Measurements from ENCODE around the gene OLFM3. TPM values are rescaled to one million over a fixed set of nuclear protein-coding genes. Genes with fewer than 3 reads are reported as not detected.

The OLFM3 gene
- total RNA-seq, 1 donor from 2014 or later: not detected

DNA sequence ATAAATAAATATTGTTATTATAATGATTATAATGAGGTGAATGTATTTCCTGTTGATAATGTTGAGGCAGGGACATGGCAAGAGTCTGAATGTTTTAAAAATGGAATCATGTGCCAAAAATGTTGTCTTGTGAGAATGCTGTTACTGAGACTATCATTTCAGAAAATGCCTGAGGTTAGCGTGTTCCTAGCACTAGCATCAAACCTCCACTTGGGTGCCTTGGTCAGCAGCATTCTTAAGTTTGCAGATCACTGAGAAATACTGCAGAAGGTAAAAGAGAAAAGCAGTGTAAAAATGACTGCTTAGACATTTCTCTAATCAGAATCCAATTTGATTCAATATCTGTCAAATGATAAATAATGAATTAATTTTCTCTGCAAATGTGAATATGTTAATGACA is 50.8 kb downstream of the OLFM3 start:
- no peak for DNase-seq (ENCODE audit: low read depth)

DNA sequence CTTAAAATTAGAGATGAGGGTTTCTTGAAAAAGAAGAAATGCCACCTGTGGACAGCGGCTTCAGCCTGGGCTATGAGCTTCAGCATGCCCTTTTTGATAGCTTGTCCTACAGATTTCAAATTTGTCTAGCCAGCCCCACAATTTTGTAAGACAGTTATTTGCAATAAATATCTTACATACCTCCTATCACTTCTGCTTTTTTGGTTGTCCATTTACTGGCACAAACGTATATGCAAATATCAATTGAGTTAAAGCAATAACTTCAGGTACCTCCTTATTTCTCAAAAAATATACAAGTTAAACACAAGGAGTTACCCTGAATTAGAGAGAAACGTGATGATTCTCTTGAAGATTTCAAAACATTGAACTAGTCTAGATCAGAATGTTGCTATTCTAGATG is 53.5 kb downstream of the OLFM3 start:
- no peak for DNase-seq (ENCODE audit: low read depth)

DNA sequence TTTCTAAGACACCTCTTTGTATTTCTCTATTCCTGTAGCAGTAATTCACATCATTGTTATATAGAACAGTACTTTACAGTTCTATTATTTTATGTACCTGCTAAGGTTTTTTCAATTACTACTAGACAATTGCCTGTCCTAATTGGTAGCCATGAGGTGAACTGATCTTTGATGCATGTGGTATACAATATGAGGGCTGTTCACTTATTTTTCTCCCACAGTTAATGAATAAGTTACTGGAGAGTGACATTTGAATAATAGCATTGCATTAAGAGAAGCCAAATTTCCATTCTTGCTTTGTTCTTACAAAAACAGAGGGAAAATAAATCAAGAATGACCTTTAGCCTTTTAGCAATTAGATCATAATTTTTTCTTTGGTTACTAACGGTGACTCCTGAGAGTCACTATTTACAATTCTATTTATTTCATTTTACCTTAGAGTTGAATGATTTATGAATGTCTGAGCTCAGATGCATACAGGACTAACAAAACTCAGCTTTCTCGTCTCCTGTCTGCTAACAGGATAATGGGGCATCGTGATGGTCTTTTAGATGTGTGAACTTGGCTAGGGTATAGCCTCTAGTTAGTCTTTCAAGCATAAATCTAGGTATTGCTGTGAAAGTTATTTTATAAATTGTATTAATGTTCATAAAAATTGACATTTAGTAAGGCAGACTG is 54.1 kb downstream of the OLFM3 start:
- DNase-seq (ENCODE audit: low read depth): no peak

DNA sequence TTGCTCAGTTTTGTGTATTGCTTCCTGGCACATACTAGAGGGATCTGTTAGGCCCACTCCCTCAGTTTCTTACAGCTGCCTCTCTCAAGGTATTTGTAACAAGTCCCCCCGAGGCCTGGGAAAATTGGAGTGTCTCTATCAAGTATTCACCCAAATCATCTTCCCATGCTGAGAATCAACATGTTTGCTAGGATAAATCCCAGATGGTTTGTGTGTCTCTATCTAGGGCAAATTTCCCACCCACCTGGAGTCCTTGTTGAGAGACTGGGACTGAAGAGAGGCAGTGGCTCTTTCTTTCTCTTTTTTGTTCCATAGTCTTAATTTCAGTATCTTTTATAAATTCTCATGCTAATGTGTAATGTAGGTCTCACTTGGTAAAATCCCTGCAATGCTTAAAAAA is 58.0 kb downstream of the OLFM3 start:
- no peak for DNase-seq (ENCODE audit: low read depth)

DNA sequence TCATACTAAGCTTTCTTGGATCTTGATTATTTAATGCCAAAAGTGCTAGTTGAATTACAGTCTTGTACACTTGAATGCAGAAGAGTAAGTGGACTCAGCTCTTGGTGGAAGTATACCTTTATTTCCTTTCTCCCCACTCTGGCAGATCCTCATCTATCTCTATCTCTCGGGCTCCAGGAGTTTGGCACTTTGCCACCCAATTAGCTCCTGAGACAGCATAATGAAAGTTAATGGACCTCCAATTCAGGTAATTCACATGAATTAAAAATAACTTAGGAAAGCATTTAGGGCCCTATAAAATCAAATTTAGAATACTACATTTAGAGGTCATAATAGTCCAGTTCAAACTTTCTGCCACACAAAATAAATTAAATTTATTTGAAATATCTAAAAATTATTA is 67.4 kb downstream of the OLFM3 start:
- DNase-seq (ENCODE audit: low read depth): no peak

DNA sequence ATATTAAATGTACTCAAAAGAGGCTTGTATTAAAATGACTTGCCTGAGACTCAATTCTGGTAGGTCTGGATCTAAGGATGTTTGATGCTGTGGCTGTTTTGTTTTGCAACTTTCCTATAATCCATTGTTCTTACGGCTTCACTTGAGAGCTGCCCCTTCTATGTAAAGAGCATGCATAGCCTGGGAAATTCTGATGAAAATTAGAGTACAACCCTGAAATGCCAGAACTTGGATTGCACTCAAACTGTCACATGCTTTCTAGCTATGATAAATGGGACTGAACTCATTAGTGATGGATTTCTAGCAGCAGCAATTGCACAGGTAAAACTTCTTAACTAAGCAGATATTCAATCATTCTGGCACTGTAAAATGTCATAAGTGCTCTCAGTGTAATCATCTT is 67.9 kb downstream of the OLFM3 start:
- no peak for DNase-seq (ENCODE audit: low read depth)

DNA sequence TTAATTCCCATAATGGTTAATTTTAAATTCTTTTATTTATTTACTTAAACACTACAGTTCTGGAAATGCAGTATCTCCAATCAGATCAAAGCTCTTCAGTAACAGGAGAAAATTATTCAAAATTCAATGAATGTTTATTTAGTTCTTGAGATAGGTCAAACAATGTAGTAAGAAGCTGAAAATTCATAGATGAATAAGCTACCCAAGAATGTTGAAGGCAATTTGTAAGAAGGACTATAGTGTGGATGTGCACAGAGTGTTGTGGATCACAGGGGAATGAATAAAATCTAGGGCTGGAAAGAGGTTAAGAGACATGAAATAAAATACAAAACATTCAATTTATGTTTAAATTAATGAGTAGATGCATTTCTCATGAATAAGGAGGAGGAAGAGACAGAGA is 72.0 kb downstream of the OLFM3 start:
- DNase-seq (ENCODE audit: low read depth): no peak

DNA sequence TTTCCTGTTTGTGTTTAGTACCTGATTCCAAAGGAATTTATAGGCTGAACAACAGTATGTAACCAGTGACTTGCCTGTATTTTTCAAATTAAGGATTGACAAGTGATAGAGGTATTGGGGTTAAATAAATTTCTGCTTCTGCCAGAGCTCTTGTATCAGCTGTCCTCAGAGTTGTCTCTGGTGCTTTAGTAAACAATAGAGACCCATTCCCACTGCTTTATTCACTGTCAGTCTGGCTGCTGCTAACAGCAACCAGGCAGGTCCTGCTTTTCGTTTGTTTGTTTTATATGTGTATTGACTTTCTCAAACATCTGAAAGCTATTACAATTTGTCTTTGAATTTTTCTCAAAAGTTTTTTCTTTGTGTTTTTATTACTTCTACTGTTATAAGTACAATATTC is 76.1 kb downstream of the OLFM3 start:
- no peak for DNase-seq (ENCODE audit: low read depth)

DNA sequence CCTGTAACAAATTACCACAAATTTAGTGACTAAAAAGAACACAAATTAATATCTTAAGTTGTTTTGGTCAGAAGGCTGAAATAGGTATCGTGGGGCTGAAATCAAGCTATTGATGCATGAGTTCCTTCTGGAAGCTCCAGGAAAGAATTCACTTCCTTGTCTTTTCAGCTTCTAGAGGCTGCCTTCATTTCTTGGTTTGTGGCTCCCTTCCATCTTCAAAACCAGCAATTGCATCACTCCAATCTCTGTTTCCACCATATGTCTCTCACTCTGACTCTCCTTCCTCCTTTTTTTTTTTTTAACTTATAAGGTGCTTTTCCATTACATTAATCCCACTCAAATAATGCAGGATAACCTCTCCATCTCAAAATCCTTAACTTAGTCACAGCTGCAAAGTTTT is 78.4 kb downstream of the OLFM3 start:
- no peak for DNase-seq (ENCODE audit: low read depth)

DNA sequence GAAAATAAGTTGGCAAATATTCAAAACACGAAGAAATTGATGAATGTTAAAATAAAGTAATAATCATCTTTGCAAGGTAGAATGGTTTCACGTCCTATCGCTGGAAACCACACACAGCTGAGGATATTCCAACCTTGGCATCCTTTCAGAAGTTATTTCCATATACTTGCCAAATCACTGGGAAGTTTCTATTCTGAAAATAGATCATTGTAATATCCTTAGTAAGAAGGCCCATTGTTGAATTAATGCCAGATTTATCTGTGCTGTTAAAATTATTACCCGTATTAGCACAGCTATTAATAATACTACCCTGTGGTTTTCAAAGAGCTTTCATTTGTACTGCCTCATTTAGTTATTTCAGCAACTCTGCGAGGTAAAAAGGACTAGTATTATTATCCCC is 81.1 kb downstream of the OLFM3 start:
- DNase-seq (ENCODE audit: low read depth): peak; percentile 36

DNA sequence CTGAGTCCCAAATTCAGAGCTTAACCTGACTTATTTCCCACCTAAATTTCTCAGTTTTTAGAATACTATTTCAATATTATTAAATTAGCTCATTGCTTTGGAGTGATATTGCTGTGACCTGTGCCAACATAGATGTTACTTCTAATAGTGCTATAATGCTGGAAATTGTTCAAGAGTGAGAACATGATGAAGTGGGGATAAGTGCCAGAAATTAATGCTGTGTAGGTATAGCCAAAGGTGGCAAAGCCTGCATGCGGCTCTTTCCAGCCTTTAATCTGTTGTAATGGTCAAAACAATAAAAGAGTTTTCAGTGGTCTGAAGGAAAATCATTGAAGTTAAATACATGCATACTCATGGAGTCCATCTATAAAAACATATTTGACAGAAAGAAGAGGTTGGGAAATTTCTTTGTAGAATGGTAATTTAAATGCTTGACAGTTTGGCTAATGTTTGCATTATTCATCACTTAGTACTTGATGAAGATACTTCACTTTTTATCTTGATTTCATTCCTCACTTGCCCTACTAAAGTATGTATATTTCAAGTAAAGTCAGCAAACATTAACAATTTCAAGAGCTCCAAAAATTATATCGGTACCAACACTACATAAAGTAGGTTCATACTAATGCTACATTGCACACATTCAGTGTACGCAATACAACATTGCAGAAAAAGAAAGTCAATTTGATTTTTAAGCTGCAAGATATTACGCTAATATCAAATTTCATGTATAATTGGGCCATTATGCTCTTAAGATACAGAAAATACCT is 82.1 kb downstream of the OLFM3 start:
- no peak for DNase-seq (ENCODE audit: low read depth)

DNA sequence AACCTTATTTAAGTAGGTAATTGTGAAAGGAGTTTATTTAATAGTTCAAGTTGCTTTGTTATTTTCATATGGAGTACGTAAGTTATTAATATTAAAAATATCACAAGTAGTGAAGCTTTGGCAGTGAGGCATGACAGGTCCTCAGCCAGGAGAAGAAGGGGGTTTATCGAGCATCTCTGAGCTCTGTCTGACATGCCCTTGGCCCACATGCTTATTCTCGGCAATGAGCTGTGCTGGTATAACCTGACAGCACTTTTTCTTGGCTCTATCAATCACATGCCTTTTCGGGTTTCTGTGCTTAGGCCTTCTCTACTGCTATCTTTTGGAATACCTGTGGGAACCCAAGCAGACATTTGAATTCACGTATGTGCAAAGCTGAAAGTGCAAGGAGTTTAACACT is 84.8 kb downstream of the OLFM3 start:
- no peak for DNase-seq (ENCODE audit: low read depth)

DNA sequence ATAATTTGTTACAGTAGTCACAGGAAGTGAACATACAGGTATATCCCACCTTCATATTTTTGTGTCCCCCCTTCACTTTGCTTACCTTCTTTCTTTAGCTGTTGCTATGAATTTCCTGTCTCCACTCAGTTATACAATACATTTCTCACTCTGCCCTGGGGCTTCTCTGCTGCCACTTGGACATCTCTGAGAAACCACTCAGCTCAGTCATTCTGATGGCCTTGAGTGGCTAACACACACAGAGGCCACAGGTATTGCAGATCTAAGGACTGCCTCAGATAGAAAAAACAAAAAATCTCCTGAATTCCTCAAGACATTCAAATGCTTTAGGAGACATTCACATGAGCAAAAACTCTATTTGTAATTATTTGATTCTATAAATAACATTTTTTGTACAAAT is 87.7 kb downstream of the OLFM3 start:
- no peak for DNase-seq (ENCODE audit: low read depth)

DNA sequence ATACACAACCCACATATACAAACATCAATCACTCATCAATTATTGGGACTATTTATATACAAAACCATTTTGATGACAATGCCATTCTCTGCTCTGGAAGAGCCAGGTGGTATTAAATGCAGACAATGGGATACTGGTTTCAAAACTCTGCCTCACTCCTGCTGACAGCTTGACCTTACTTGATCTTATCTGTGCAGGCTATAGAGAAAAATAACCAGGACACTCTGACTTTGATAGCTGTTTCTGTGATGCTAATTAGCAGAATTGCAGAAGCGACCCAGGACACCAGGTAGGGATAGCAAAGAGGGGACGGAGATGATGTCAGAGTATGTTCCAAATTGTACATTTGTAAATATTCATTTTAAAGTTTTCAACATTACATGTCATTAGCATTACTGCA is 89.5 kb downstream of the OLFM3 start:
- no peak for DNase-seq (ENCODE audit: low read depth)

DNA sequence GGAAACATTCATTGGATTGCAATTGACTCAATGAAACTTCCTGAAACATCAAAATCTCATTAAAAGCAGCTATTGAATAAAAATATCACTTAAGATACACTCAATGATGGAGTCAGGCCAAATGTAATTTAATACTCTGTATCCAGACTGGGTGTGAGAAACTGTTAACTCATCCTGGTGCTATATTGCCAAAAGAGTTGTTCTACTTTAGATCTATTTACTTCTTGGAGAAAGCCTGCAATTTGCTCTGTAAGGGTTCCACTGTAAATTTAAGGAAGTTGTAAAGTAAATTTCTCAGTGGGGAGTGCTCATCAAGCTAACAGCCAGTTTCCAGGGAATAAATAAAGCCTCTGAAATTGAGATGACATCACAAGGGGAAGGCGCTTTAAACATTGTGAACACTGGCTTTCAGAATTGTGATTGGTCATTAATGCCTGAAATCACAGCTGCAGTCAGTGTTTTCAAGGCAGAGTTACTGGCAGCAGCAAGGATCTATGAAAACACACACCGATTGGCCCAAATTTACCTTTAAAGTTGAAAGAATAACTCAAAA is 91.4 kb downstream of the OLFM3 start:
- no peak for DNase-seq (ENCODE audit: low read depth)

DNA sequence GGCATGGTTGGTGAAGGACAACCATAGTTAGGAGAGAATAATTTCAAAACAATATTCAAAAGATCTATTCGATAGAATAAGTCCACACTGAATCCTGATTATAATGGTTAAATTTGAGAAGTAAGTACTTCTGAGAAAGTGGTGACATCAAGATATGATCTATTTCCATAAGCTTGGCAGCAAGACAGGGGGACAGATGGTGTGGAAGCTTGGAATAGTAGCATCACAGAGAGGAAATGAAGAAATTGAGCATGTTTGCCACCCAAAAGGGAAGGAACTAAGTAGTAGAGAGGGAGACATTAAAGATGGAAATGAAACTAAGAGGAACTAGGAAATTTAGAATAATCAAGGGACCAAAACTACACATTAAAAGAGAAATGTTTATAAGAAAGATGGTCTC is 94.5 kb downstream of the OLFM3 start:
- DNase-seq (ENCODE audit: low read depth): no peak

DNA sequence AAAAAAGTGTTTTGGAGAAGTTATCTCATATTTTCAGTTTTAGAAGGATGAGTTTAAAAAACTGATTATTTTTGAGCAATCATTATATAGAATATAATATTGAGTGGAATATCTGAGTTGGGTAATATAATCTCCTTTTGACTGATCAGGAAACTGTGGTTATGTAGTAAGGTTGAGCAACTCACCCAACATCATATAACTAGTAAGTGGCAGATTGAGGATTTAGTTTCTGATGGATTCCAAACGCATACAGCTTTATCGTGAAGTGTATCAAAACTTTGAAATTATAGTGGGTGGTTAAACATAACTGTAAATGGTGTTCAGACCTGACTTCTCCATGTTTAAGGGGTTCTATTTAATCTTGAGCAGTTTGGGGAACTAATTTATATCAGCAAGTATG is 98.6 kb downstream of the OLFM3 start:
- no peak for DNase-seq (ENCODE audit: low read depth)

DNA sequence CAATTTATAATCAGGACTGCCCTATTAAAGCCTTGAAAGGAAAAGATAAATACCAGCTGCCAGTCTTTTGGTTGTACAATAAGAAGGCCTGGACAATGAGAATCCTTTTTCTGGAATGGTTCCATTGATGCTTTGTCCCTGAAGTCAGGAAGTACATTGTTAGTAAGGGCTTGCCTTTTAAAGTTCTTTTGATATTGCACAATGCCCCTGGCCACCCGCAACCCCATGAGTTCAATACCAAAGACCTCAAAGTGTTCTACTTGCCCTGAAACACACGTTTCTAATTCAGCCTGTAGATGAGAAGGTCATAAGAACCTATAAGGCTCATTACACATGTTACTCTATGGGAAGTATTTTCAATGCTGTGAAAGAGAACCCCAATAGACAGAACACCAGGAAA is 112.1 kb downstream of the OLFM3 start:
- DNase-seq (ENCODE audit: low read depth): no peak

DNA sequence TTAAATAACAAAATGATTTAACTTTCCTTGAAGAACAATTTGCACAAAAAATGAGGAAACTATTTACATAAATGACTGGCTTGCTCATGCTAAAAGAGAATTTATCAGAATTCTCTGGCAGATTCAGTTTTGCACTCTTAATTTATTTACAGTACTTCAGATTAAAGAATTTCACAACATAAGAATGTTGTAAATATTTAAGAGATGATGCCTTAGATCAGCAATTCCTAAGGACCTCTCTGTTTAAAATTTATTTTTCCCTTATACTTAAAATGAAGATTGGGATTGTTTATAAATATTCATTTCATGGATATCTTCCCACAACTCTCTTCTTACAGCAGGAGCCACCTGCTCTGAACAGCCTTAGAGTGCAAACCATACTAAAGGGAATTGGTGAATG is 120.8 kb downstream of the OLFM3 start:
- DNase-seq (ENCODE audit: low read depth): no peak

DNA sequence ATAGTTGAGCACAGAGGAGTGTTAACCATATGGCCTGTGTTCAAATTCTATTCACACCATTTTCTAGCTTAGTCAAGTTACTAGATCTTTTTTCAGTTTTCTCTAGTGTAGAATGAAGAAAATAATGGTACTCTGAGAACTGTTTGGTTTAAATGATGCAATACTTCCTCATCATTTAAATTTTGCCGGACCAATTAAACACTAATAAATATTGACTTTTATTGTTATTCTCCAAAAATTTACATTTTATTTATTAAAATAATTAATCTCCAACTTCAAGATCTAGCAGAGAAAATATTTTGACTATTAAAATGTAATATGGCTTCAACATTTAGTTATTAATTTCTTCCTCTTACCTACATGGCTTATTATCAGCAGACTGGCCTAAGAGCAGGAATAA is 123.1 kb downstream of the OLFM3 start:
- DNase-seq (ENCODE audit: low read depth): no peak

DNA sequence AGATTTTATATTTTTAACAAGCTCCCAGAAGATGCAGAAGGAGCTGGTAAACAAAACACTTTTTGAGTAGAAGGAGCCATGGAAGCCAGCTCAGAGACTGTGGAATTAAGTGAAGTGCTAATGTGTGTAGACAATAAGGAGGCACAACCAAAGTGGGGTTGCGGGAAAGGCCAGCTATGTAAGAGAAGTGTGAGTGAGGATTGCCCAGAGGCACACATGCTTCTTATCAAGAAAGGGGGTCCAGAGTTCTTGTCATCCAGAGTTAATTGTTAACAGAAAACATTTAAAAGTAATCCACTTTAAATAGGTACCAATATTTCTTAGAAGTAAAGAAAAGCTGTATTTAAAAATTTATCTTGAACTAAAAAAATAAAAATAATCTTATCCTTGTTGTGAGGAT is 136.8 kb downstream of the OLFM3 start:
- no peak for DNase-seq (ENCODE audit: low read depth)

DNA sequence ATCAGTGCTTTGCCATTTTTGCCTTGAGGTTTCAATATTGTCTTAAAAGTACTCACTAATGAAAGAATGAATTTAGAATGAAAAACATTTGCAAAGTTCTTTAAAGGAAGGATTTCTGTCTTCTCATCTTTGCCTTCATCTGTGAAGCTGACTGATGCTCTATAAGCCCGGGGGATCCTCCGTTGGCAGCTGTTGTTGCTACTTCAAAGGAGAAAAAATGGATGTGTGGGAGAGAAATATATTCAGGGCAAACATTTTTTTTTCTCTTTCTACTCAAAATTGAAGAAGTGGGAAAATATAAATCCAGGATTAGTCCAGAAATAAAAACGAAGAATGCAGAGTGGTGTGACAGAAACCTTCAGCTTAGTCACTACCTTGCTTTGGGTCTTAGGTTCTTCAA is 142.5 kb downstream of the OLFM3 start:
- no peak for DNase-seq (ENCODE audit: low read depth)

DNA sequence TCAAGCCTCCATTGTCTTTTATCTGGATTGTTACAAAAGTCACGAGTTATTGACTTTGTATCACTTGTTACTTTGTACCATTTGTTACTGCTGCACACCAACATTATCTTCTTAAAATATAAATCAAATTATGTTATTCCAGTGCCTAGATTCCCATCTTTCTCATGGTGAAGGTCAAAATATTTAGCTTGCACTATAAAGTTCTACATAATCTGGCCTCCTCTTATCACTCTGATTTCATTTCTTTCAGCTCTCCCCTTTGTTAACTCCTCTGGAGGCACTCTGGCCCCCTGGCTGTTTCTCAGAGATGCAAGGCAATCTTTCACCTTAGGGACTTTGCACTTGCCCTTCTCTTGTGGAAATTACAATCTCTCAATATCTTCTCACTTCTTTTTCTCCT is 143.8 kb downstream of the OLFM3 start:
- DNase-seq (ENCODE audit: low read depth): no peak
